ENCODE results near the gene CCT4. TPM values are rescaled to one million over a fixed set of nuclear protein-coding genes. Genes with fewer than 3 reads are reported as not detected.

CCT4 gene
- 100 to 1,000 TPM in 1 of 2 donors, 10 to 100 TPM in 1; 80.1 to 187 TPM for total RNA-seq

- TF ChIP-seq CTCF (IDR thresholded peaks at IDR 0.05) = no peak
- H3K27me3 ChIP-seq = no peaks in the 10 kb centered on the region
- peak within 1 kb of the TSS; percentile 75 for H3K4me3 ChIP-seq
- DNase-seq = peak; percentile 91
- peaks cover 11% of the 10 kb centered on the region for H3K36me3 ChIP-seq
- intact Hi-C loops (cut with DNase I) = no loop called here
- H3K9ac ChIP-seq (ENCODE audit: low read depth in 2 of 2, low read length in 2 of 2) = peak within 1 kb of the TSS; percentile 89 to 97
- peaks cover 10% of the 10 kb centered on the region for H3K4me1 ChIP-seq
- no peaks in the 10 kb centered on the region for H3K9me3 ChIP-seq
- peak within 1 kb of the TSS; percentile 92 for H3K27ac ChIP-seq
These were observed at the start of gene CCT4 for GRCh38 chr2:61888267-61889055. Gene CCT4, minus strand, starts transcription at chr2:61888656. Its CDS starts 149 bp downstream, at chr2:61888507.

- H3K27ac ChIP-seq = no peak overlapping the region
- H3K9me3 ChIP-seq = no peaks in the 10 kb centered on the region
- no peak overlapping the region for H3K4me3 ChIP-seq
- no peak for DNase-seq
- H3K36me3 ChIP-seq = no peaks in the 10 kb centered on the region
- no peaks in the 10 kb centered on the region for H3K4me1 ChIP-seq
- no peak for TF ChIP-seq CTCF (IDR thresholded peaks at IDR 0.05)
- intact Hi-C loops (cut with DNase I) = no loop called here
- no peak overlapping the region for H3K9ac ChIP-seq (ENCODE audit: low read depth in 2 of 2, low read length in 2 of 2)
- H3K27me3 ChIP-seq = no peaks in the 10 kb centered on the region
These were observed 49.4 kb upstream of the CCT4 start for GRCh38 chr2:61937886-61938285.

- intact Hi-C loops (cut with DNase I) = no loop called here
- H3K36me3 ChIP-seq = no peaks in the 10 kb centered on the region
- H3K4me1 ChIP-seq = no peaks in the 10 kb centered on the region
- H3K9me3 ChIP-seq = no peaks in the 10 kb centered on the region
- DNase-seq = no peak
- H3K4me3 ChIP-seq = no peak overlapping the region
- TF ChIP-seq CTCF (IDR thresholded peaks at IDR 0.05) = no peak
- H3K27me3 ChIP-seq = no peaks in the 10 kb centered on the region
- H3K9ac ChIP-seq (ENCODE audit: low read depth in 2 of 2, low read length in 2 of 2) = no peak overlapping the region
- H3K27ac ChIP-seq = no peak overlapping the region
These were observed 48.6 kb upstream of the CCT4 start for GRCh38 chr2:61937098-61937497.

GRCh38 chr2:61928826-61929461 lies 40.5 kb upstream of the CCT4 start:
- no peak overlapping the region for H3K27ac ChIP-seq
- H3K9ac ChIP-seq (ENCODE audit: low read depth in 2 of 2, low read length in 2 of 2) = no peak overlapping the region
- H3K4me1 ChIP-seq = no peaks in the 10 kb centered on the region
- no peak overlapping the region for H3K4me3 ChIP-seq
- TF ChIP-seq CTCF (IDR thresholded peaks at IDR 0.05) = no peak
- DNase-seq = no peak
- H3K36me3 ChIP-seq = no peaks in the 10 kb centered on the region
- no peaks in the 10 kb centered on the region for H3K9me3 ChIP-seq
- H3K27me3 ChIP-seq = no peaks in the 10 kb centered on the region
- intact Hi-C loops (cut with DNase I) = no loop called here

- Histone ChIP-seq H3K4me1 (no peaks in the 10 kb centered on the region), H3K27me3 (no peaks in the 10 kb centered on the region), H3K27ac (no peak overlapping the region), H3K36me3 (no peaks in the 10 kb centered on the region), H3K9ac (ENCODE audit: low read depth in 2 of 2, low read length in 2 of 2) (no peak overlapping the region), H3K4me3 (no peak overlapping the region), H3K9me3 (no peaks in the 10 kb centered on the region)
- intact Hi-C loops (cut with DNase I) = no loop called here
- DNase-seq = no peak
- no peak for TF ChIP-seq CTCF (IDR thresholded peaks at IDR 0.05)
These were observed 38.3 kb upstream of the CCT4 start for GRCh38 chr2:61926531-61927477.
